ACC112 (cell line): ENCODE measurements around the gene NACAD.
"Not testable (repeated sequence)": the region's sequence is repeated elsewhere in the genome, so short reads cannot be mapped to it uniquely, and the experiment has no call there.

Experiments used
- H2AFZ ChIP-seq: fragments of 200-600 bp; sonication (generic); one replicate; pipeline ENCODE4 v1.6.0; 2017; ENCODE audit warnings: antibody characterized with exemption, low read length; ENCODE audit not compliant: unreplicated experiment
- H3K27ac ChIP-seq: fragments of 200-600 bp; sonication (generic); 2 replicates; pipeline ENCODE4 v1.5.1; 2014; ENCODE audit warnings: low read depth, mild to moderate bottlenecking, antibody characterized with exemption, low read length, moderate library complexity
- H3K27me3 ChIP-seq: fragments of 200-600 bp; sonication (generic); 2 replicates; pipeline ENCODE4 v1.6.1; 2014; ENCODE audit warnings: mild to moderate bottlenecking, antibody characterized with exemption, low read length, moderate library complexity, mixed read lengths; ENCODE audit not compliant: insufficient read depth
- H3K36me3 ChIP-seq: fragments of 200-600 bp; sonication (generic); 2 replicates; pipeline ENCODE4 v1.6.1; 2016; ENCODE audit warnings: mild to moderate bottlenecking, antibody characterized with exemption, low read length, moderate library complexity, mixed read lengths; ENCODE audit not compliant: insufficient read depth
- H3K4me1 ChIP-seq: fragments of 200-600 bp; sonication (generic); one replicate; pipeline ENCODE4 v1.6.1; 2016; ENCODE audit warnings: low read length, mixed read lengths; ENCODE audit not compliant: insufficient read depth, unreplicated experiment, control insufficient read depth
- H3K4me3 ChIP-seq: fragments of 200-600 bp; sonication (generic); 2 replicates; pipeline ENCODE4 v1.5.1; 2014; ENCODE audit warnings: mild to moderate bottlenecking, low read depth, low read length
- H3K79me2 ChIP-seq: fragments of 200-600 bp; sonication (generic); one replicate; pipeline ENCODE4 v1.6.0; 2016; ENCODE audit warnings: low read length; ENCODE audit not compliant: control insufficient read depth, unreplicated experiment, insufficient read depth

NACAD gene

GRCh38 chr7:45048748-45049147, 40.0 kb downstream of the NACAD start:
- no peaks in the 10 kb centered on the region for H3K79me2 ChIP-seq
- H2AFZ ChIP-seq: no peak overlapping the region
- H3K27ac ChIP-seq: no peak overlapping the region
- no peaks in the 10 kb centered on the region for H3K36me3 ChIP-seq
- no peaks in the 10 kb centered on the region for H3K27me3 ChIP-seq
- no peaks in the 10 kb centered on the region for H3K4me1 ChIP-seq
- H3K4me3 ChIP-seq: no peak overlapping the region

- peaks cover 12% of the 10 kb centered on the region for H3K36me3 ChIP-seq
Observed at GRCh38 chr7:45044338-45044737, 44.4 kb downstream of the NACAD start.

GRCh38 chr7:45039106-45039505, 49.7 kb downstream of the NACAD start:
- Histone ChIP-seq H3K36me3 (peaks cover 14% of the 10 kb centered on the region), H3K79me2 (peaks cover 19% of the 10 kb centered on the region), H3K4me1 (no peaks in the 10 kb centered on the region), H3K4me3 (no peak overlapping the region), H3K27ac (no peak overlapping the region), H3K27me3 (no peaks in the 10 kb centered on the region), H2AFZ (no peak overlapping the region)

More at GRCh38 chr7:45044338-45044737, 44.4 kb downstream of the NACAD start:
- Histone ChIP-seq H3K4me3 (no peak overlapping the region), H3K27me3 (no peaks in the 10 kb centered on the region), H2AFZ (no peak overlapping the region), H3K4me1 (no peaks in the 10 kb centered on the region), H3K79me2 (peaks cover under 1% of the 10 kb centered on the region), H3K27ac (no peak overlapping the region)

GRCh38 chr7:45037876-45038275, 50.9 kb downstream of the NACAD start:
- Histone ChIP-seq H2AFZ (no peak overlapping the region), H3K79me2 (peaks cover 25% of the 10 kb centered on the region), H3K36me3 (peaks cover 14% of the 10 kb centered on the region)

GRCh38 chr7:45036796-45037195, 52.0 kb downstream of the NACAD start:
- peaks cover 14% of the 10 kb centered on the region for H3K36me3 ChIP-seq
- no peaks in the 10 kb centered on the region for H3K27me3 ChIP-seq
- H3K4me1 ChIP-seq: peaks cover 8% of the 10 kb centered on the region
- peaks cover 25% of the 10 kb centered on the region for H3K79me2 ChIP-seq
- no peak overlapping the region for H3K4me3 ChIP-seq
- H3K27ac ChIP-seq: no peak overlapping the region
- H2AFZ ChIP-seq: no peak overlapping the region

More at GRCh38 chr7:45037876-45038275, 50.9 kb downstream of the NACAD start:
- no peaks in the 10 kb centered on the region for H3K27me3 ChIP-seq
- peaks cover 8% of the 10 kb centered on the region for H3K4me1 ChIP-seq
- H3K27ac ChIP-seq: no peak overlapping the region
- H3K4me3 ChIP-seq: no peak overlapping the region

GRCh38 chr7:45036317-45036716, 52.5 kb downstream of the NACAD start:
- Histone ChIP-seq H2AFZ (no peak overlapping the region), H3K36me3 (peaks cover 13% of the 10 kb centered on the region), H3K79me2 (peaks cover 25% of the 10 kb centered on the region), H3K4me1 (peaks cover 8% of the 10 kb centered on the region), H3K27me3 (no peaks in the 10 kb centered on the region), H3K27ac (no peak overlapping the region), H3K4me3 (no peak overlapping the region)

- peaks cover 9% of the 10 kb centered on the region; the same call in 1 of the 2 replicates for H3K36me3 ChIP-seq
- no peak overlapping the region for H3K27ac ChIP-seq
- peaks cover 25% of the 10 kb centered on the region for H3K79me2 ChIP-seq
- H3K4me3 ChIP-seq: no peak overlapping the region
- H3K4me1 ChIP-seq: peaks cover 8% of the 10 kb centered on the region
- H2AFZ ChIP-seq: no peak overlapping the region
- H3K27me3 ChIP-seq: no peaks in the 10 kb centered on the region
Observed at GRCh38 chr7:45035893-45036292, 52.9 kb downstream of the NACAD start.

- Histone ChIP-seq H3K27me3 (no peaks in the 10 kb centered on the region), H3K27ac (no peak overlapping the region), H3K36me3 (peaks cover 4% of the 10 kb centered on the region; the same call in 1 of the 2 replicates), H3K4me1 (peaks cover 8% of the 10 kb centered on the region), H3K4me3 (no peak overlapping the region), H2AFZ (no peak overlapping the region), H3K79me2 (peaks cover 25% of the 10 kb centered on the region)
Observed at GRCh38 chr7:45035371-45035770, 53.4 kb downstream of the NACAD start.

- H2AFZ ChIP-seq, H3K4me3 ChIP-seq, H3K27me3 ChIP-seq, H3K36me3 ChIP-seq, H3K27ac ChIP-seq, H3K4me1 ChIP-seq: not testable (repeated sequence)
- peaks cover 30% of the 10 kb centered on the region for H3K79me2 ChIP-seq
Observed at GRCh38 chr7:45034710-45035109, 54.1 kb downstream of the NACAD start.

- no peak overlapping the region for H3K27ac ChIP-seq
- H3K4me3 ChIP-seq: no peak overlapping the region
- no peaks in the 10 kb centered on the region for H3K36me3 ChIP-seq
- no peak overlapping the region for H2AFZ ChIP-seq
- no peaks in the 10 kb centered on the region for H3K27me3 ChIP-seq
- peaks cover 30% of the 10 kb centered on the region for H3K79me2 ChIP-seq
- peaks cover 8% of the 10 kb centered on the region for H3K4me1 ChIP-seq
Observed at GRCh38 chr7:45033931-45034290, 54.9 kb downstream of the NACAD start.

- peak overlapping the region; percentile 34; the same call in 1 of the 2 replicates for H3K27ac ChIP-seq
- H3K4me3 ChIP-seq: no peak overlapping the region
- peaks cover 30% of the 10 kb centered on the region for H3K79me2 ChIP-seq
- no peaks in the 10 kb centered on the region for H3K27me3 ChIP-seq
- H2AFZ ChIP-seq: no peak overlapping the region
- H3K4me1 ChIP-seq: peaks cover 8% of the 10 kb centered on the region
- H3K36me3 ChIP-seq: no peaks in the 10 kb centered on the region
Observed at GRCh38 chr7:45033261-45033930, 55.4 kb downstream of the NACAD start.
